ENCODE data around the gene RFK.

DNA sequence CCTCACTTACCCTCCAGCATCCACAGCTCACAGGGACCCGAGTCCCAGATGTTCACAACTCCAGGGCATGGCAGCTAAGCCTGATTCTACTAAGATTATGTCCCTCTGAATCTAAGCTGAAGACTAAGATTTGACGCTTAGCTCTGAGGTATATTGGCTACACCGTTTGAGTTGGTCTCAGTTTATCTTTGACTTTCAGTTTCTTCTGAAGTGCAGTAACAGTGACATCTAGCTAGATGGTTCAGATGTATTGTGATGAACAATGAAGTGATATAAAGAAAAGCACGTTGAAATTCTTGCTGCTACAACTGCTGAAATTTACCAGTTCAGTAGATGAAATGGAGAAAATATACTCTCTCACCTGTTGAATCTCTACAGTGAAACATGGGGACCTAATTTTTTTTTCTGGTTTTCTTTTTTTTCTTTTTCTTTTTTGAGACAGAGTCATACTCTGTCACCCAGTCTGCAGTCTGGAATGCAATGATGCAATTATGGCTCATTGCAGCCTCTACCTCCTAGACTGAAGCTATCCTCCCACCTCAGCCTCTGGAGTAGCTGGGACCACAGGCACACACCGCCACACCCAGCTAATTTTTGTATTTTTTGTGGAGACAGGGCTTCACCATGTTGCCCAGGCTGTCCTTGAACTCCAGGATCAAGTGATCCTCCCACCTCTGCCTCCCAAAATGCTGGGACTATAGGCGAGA, 15.7 kb downstream of the RFK start:
- TF ChIP-seq, protein P1, sequence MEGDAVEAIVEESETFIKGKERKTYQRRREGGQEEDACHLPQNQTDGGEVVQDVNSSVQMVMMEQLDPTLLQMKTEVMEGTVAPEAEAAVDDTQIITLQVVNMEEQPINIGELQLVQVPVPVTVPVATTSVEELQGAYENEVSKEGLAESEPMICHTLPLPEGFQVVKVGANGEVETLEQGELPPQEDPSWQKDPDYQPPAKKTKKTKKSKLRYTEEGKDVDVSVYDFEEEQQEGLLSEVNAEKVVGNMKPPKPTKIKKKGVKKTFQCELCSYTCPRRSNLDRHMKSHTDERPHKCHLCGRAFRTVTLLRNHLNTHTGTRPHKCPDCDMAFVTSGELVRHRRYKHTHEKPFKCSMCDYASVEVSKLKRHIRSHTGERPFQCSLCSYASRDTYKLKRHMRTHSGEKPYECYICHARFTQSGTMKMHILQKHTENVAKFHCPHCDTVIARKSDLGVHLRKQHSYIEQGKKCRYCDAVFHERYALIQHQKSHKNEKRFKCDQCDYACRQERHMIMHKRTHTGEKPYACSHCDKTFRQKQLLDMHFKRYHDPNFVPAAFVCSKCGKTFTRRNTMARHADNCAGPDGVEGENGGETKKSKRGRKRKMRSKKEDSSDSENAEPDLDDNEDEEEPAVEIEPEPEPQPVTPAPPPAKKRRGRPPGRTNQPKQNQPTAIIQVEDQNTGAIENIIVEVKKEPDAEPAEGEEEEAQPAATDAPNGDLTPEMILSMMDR (optimal IDR thresholded peaks at IDR 0.05 in 1 of 3, IDR thresholded peaks at IDR 0.05 in 1 of 3, conservative IDR thresholded peaks at IDR 0.05 in 1 of 3; ENCODE audit: extremely low read depth in 1 of 3, insufficient read depth in 2 of 3, low read length in 3 of 3), result no peak
- no peak for TF ChIP-seq EZH2 (IDR thresholded peaks at IDR 0.05; ENCODE audit: low read length)
